HG02973 (cell line): ENCODE results near the gene COL28A1.
"Not testable (repeated sequence)": the region's sequence is repeated elsewhere in the genome, so short reads cannot be mapped to it uniquely, and the experiment has no call there.

Source experiments
- ATAC-seq: cut with Tn5 transposase; IDR thresholded peaks from one replicate; pipeline ENCODE4 v1.9.1; 2021; ENCODE audit warnings: moderate library complexity; ENCODE audit not compliant: unreplicated experiment

The COL28A1 gene

DNA sequence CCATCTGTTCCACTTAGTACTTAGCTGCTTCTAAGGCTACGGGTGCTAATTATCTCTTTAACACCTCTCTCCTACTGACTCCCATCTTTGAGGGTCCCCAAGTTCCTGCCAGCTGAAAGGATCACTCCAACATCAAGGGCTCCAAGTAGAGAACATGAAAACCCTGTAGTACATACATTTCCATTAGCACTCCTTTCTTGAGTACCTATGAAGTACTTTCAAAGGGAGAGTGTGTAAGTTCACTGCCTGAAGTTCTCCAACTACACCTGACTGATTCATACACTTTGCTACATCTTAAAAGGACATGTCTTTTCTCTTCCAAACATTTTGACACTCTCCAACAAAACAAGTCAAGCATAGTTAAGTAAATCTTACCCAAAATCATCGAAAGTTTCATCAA lies 113.8 kb downstream of the COL28A1 start:
- ATAC-seq, result no peak

DNA sequence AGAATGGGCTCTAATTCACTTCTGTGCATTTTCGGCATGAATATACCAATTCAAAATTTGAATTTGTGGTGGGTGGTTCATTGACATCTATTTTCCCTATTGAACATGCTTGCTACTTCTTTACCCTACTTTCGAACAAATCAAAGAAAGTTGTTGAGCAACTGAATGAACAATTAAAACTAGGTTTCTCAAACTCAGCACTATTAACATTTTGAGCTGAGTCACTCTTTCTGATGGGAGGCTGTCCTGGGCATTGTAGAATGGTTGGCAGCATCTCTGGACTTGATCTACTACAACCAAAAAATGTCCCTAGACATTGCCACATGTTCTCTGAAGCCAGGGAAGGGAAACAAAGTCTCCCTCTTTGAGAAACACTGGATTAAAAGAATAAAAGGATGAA lies 116.7 kb downstream of the COL28A1 start:
- no peak for ATAC-seq

DNA sequence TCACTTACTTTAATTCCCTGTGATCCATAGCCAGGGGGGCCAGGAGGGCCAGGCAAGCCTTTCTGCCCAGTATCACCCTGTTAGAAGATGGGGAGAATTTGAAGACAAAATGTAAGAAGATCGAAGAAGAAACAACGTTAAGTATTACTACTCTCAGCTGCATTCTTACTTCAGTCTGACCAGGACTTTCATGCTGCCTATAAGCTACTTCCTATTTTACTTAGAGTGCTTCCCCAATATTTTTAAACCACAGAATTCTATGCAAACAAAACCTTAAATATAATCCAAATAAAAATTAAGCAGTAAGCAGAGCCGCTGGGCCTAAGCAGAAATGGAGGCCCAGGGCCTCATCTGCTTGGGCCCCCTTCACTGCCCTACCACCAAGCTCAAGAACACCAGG lies 117.8 kb downstream of the COL28A1 start:
- ATAC-seq, result no peak

DNA sequence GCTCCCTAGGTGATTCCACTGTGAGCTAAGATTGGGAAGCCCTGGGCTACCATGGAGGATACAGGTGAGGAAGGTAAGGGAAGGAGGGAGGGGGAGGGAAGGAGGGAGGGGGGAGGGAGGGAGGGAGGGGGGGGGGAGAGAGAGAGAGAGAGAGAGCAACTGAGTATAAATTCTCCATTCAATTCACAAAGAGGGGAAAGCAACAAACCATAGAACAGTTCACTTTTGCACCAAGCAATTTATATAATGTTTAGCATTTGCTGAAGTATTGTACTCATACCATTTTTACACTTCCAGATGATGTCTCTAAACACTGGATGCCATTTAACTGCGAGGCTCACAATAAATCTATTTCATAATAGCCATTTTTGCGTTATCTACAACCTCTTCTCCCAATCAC lies 118.3 kb downstream of the COL28A1 start:
- no peak for ATAC-seq

DNA sequence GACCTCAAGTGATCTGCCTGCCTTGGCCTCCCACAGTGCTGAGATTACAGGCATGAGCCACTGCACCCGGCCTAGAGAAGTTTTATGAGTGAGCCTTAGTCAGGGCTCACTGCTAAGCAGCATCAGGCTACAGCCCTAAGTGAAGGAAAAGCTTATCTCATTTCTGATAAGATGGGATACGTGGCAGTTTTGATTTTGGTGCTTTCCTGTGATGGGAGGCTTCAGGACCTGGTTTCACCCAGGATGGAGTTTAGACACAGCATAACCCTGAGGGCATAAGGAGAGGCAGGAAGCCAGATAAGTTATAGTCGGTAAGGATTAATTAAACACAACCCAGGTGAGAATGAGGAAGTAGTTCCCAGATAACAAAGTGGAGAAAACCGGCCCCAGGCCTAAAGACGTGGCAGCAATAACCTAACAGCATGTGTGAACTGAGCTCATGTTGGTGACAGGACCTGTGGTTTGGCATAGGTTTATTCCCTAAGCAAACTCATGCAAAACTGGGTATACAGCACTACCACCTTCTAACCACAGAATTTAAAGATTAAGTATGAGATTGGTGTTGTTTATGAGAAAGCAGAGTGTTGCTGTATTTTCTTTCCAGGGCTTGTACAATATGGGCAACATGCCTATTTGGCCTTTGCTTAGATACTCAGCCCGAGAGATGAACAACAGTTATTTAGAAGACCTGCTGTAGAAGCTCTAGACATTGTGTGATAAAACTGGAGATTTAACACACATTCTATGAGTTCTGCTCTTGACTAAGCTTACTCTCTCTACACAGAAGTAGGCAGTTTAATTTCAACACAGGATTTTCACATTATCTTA lies 119.4 kb downstream of the COL28A1 start:
- ATAC-seq, result no peak

DNA sequence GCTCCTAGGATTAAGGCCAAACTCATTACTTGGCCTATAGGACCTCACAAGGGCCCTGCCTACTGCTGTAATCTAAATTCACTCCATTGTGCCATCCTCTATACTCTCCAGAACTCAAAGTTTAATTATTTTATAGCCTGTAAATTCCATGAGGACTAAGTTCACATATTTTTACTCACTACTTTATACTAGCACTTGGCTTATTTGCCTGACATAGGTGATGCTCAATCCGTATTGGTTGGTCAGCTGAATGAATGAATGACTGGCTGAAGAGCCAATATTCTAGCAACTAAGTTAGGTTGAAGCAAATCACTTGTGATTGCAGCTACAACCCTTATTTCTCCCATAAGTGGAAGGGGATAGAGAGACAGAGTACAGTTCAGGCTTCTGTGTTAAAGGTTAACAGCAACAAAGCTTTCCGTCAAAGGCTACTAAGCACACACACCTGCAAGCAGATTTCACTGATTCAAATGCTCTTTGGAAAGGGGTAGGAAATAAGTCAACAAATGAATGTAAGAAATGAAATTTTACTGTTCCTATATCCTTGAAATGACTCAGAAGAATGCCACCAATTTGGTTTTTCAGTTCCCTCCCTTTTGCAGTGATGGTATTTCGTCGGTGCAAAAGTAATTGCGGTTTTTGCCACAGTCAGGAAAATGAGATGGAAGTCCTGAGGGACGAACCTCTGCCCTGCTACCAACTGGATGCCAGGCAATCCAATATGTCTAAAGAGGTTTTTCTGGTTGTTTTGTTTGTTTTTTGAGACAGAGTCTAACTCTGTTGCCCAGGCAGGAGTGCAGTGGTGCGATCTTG lies 120.7 kb downstream of the COL28A1 start:
- ATAC-seq, result no peak

DNA sequence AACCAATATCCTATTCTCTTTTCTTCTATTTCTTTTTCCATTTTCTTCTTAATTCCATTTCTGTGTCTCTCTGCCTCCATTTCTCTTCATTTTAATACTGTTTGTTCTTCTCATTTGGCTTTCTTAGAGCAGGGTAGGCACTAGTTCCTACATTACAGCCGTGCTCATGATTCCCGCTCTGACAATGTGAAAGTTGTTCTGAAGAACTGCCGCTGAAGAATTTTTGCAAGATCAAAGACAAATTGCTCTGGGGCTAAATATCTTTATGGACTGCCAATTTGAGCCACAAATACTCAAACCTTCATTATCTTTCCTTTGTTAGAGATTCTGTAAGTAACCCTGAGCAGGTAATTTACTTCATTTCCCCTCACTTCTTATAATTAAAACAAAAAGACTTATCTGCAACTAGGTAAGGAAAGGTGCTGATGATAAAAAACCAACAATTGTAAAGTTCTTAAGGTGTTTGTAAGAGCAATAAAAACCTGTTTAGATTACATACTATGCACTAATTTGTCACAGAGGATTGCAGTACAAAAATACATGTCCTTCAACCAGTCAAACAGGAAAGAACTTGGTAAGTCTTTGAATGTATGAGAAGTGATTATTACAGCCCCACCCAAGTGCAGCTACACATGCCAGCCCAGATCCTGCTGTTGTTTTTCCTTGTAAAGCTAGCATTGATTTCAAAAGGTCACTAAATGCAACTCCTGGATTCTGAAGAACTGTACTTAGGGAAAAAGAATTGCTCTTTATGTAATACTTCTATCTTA lies 127.5 kb downstream of the COL28A1 start:
- ATAC-seq, result no peak

DNA sequence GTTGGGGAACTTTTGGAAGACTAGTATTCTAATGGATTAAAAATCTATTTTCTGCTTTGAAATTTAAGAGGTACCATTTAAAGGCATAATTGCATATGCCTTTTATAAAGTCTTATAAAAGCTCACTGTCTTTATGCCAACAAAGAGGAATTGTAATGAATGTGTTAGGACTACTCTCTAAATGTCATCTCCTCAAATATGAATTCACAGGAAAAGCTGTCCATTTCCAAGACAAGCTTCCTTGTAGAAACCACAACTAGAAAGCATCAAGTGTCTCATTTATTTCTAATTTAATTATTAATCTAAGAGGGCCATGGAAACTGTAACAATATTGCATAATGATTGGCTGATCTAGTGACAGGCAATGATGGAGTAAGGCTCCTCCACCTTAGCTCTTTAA lies 130.2 kb downstream of the COL28A1 start:
- no peak for ATAC-seq

DNA sequence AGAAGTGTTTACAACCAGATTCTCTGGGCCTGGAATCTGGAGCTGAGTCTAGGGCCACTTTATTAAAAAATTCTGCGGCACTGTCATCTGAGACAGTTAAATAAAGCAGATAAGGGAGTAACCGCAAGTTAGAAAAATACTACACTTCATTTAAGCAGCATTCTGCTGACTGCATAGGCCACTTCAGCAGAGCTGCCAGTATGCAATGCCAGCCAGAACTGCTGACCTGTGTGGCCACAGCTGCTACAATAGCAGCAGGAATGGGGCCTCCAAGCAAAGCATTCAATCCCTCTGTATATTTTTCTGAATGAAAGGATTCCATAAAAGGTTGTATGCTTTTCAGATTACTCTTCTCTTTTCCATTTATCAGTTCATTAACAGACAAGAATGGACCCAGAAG lies 136.0 kb downstream of the COL28A1 start:
- ATAC-seq, result no peak

DNA sequence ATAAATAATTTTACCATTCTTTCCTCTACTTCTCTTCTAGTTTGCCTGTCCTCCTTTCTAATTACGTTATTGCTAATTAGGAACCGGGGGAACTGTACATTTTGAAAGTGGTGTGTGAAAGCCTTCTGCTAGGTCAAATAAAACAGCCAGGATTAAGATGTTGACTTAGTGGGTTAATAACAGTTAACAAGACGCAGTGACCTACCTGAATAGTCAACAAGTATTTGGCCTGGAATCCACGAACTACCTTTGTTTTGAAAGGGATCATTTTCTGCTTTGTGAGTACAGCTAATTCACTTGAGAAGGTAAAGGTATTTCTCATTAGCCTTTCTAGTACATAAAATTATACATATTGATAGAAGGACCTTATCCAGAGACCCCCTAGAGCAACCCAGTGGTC lies 139.9 kb downstream of the COL28A1 start:
- ATAC-seq, result no peak

DNA sequence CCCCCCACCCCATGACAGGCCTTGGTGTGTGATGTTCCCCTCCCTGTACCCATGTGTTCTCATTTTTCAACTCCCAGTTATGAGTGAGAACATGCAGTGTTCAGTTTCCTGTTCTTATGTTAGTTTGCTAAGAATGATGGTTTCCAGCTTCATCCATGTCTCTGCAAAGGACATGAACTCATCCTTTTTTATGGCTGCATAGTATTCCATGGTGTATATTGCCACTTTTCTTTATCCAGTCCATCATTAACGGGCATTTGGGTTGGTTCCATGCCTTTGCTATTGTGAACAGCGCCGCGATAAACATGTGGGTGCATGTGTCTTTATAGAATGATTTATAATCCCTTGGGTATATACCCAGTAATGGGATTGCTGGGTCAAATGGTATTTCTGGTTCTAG lies 147.5 kb downstream of the COL28A1 start:
- ATAC-seq, result not testable (repeated sequence)

DNA sequence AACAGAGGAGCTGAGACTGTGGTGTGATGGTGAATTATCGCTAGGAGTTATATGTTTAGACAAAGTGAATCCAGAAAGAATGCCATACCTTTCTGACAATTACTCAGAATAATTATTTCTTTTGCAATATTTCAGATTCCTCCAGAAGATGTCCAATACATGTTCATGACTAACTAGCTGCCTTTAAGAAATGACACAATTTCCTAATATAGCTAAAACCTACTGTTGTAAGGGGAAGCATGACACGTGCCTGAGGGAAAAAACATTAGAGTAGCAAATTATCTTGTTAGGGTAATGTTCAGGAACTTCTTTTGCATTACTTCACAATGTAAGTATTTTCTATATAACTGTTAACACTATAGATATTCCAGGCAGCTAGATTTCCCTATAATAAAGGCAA lies 150.3 kb downstream of the COL28A1 start:
- no peak for ATAC-seq

DNA sequence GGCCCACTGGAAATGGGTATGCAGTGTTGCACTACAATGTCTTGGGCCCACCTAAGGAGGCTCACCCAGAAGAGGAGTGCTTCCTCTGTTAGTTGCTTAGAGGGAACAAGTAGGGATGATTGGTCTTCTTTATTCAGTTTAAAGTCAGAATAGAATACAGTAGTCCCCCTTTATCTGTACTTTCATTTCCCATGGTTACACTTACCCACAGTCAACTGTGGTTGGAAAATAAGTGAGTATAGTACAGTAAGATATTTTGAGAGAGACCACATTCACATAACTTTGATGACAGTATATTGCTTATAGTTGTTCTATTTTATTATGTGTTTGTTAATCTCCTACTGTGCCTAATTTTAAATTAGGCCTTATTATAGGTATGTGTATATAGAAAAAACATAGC lies 151.4 kb downstream of the COL28A1 start:
- no peak for ATAC-seq

DNA sequence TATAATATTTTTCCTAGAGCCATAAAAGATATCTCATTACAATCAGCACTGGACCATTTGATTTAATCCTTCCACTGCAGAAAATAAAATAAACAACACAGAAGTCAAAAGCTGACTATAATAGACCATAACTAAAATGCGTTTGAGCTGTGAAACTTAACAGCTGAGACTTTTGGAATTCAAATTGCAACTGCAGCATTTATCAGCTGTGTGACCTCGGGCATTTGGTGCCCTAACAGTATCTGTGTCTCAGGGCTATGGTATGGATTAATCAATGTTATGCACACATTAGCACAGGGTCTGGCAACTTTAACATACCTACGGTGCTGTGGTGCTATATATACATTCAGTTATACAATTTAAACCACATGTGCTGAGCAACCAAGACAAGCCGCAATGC lies 160.1 kb downstream of the COL28A1 start:
- no peak for ATAC-seq

DNA sequence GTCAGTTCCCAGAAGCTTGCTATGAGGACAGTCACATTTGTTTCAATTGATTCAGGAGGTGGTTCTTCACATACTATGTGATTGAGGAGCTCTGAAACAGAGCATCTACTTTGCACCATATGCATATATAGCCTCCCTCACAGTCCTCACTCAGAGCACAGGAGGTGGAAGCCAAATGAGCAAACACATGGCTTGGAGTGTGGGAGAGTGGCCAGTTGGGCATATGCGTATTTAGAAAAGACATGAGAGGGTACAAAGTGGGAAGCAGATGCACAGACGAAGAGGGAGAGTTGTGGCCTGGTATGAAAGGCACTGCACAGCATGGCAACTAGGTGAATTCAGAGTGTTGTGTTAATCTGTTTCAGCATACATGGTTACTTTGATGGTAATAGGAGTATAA lies 165.6 kb downstream of the COL28A1 start:
- no peak for ATAC-seq

DNA sequence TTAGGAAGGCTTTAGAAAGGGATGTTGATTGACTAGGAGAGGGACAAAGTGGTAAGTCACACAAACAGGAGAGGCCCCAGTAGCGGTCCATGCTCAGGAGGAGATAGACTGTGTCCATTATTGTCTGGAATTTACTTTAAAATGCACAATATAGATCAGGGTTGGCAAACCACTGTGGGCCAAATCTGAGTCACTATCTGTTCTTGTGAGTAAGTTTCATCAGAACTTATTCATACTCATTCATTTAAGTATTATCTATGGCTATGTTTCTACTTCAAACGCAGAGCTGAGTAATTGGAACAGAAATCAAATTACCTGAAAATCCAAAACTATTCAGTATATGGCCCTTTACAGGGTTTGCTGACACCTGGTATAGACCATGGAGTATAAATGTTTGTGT lies 166.5 kb downstream of the COL28A1 start:
- ATAC-seq, result no peak

DNA sequence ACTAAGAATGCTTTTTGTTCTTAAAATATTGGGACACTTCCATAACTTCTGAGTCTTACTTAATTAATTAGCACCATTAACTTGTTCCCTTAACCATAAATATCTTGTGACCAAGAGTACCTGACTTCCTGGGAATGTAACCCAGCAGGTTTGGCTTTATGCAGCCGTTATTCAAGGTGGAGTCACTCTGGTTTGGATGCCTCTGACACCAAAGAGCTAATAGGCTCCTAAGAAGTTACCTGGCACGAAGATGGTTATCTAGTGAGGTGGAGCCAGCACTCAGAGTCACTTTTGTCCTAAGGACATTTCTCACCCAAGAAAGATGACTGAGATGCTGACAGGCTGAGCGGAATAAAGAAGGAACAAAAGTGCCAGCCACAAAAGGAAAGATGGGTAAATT lies 181.0 kb downstream of the COL28A1 start:
- no peak for ATAC-seq

DNA sequence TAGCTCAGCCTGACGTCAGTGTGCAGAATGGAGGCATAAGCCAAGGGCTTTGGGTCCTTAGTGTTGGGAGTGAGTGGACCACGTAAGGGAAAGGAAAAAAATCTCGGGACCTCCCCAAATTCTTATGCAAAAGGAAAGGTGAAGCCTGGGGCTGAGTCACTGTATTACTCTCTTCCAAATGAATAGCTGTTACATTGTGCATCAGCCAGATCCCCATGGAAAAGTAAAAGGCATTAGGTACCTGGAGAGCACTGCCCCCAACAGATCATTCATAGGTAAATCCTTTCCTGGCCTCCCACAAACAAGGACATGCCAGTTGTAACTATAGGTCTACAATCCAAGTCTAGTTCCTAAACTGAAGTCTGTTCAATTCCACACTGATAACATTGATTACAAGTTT lies 182.8 kb downstream of the COL28A1 start:
- ATAC-seq, result no peak

DNA sequence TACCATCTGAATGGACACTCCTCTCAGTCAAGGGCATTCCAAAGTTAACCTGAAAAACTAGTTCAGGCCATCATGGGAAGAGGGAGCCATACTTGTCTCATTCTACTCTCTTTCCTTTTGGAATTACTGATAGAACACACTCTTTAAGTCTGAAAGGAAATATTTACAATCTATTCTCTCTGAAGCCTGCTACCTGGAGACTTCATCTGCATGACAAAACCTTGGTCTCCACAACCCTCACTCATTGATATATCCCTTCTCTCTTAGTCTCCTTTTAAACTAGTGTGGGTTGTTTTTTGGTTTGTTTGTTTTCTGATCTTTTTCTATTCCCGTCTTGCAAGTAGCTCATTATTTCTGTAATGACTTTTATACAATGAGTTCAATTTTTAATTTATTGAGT lies 183.8 kb downstream of the COL28A1 start:
- no peak for ATAC-seq

DNA sequence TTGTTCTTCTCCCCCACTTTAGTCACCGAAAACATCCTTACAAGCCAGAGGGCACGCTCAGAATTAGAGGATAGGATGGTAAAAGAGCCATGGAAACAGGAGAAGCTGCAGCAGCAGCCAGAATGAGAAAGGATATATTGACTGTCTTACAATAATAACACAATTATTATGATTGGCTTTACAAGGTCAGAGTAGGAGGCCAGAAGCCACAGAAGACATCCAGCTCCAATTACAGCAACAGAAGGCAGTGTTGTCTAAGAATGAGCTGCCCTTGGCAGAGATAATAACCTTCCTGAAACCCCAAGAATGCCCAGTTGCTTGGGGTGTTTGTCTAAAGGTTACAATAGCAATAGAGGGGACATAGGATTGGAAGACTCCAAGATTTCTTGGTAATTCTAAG lies 184.5 kb downstream of the COL28A1 start:
- no peak for ATAC-seq

DNA sequence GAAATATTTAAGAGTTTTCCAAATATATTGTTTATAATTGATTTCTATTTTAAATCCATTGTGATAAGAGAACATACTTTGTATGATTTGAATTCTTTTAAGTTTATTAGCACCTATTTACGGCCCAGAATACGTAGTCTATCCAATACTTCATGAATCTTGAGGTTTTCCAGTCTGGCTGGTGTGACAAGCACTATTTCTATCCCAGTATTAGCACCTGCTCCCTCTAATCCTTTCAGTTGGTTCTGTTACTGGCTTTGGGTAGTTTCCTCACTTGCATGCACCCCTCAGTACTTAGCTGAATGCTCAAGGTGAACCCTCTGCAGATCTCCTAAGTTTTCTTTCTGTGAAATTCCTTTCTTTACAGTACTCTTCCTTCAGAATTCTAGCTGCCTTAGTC lies 186.5 kb downstream of the COL28A1 start:
- no peak for ATAC-seq

DNA sequence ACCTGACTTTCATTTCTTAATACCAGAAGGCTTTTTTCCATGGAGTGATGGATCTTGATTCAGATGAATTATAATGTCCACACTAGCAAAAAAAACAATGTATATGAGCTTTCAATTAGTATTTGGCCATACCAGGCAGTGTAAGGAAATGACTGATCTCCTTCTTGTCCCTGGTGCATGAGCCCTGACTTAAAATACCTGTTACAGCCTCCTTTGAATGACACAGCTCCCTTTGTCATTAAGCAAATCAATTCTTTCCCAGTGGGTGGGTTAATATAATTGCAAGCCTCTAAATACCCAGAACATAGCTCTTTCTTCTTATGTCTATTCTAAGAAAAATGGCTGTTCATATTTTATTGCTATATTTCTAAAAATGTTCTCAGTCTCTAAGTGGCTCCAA lies 188.6 kb downstream of the COL28A1 start:
- no peak for ATAC-seq
